G401 (cell line): Measurements from ENCODE around the gene GPX4. TPM values are rescaled to one million over a fixed set of nuclear protein-coding genes. Genes with fewer than 3 reads are reported as not detected.
A peak's percentile ranks its signal among the peaks of the same experiment; 100 is the strongest.

Experiments
- DNase-seq: peaks from one replicate; pipeline ENCODE4 v3.0.0-alpha.2; 2015; ENCODE audit warnings: low spot score
- in situ Hi-C: cut with HindIII; loops from 2 replicates; pipeline ENCODE4 v1.10.0; 2016; ENCODE audit warnings: low sequenced_read_pairs, mixed read lengths
- total RNA-seq: library from RNA; depleted of rRNA; stranded (reverse); fragments of >200 nt; shearing (Covaris generic); gene quantifications from 2 replicates; pipeline ENCODE4 v1.2.3, GENCODE V29; 2014

The GPX4 gene
- total RNA-seq, 1 experiment from 2014 or later: 593 TPM

- DNase-seq: no peak
- in situ Hi-C loops: no loop called here
Measured at GRCh38 chr19:1067341-1067957, 36.3 kb upstream of the GPX4 start.

- DNase-seq: no peak
- in situ Hi-C loops: no loop called here
Measured at GRCh38 chr19:1068009-1069001, 35.5 kb upstream of the GPX4 start.

- no peak for DNase-seq
- in situ Hi-C loops: no loop called here
Measured at GRCh38 chr19:1069009-1069779, 34.6 kb upstream of the GPX4 start.

GRCh38 chr19:1070576-1070930 is 33.2 kb upstream of the GPX4 start:
- peak; percentile 20 for DNase-seq
- in situ Hi-C loops: no loop called here

- DNase-seq: no peak
- in situ Hi-C loops: no loop called here
Measured at GRCh38 chr19:1070931-1071791, 32.6 kb upstream of the GPX4 start.

GRCh38 chr19:1072371-1073015 is 31.3 kb upstream of the GPX4 start:
- DNase-seq: no peak
- in situ Hi-C loops: no loop called here

- no peak for DNase-seq
- in situ Hi-C loops: no loop called here
Measured at GRCh38 chr19:1073063-1073955, 30.5 kb upstream of the GPX4 start.

GRCh38 chr19:1073956-1074517 is 29.8 kb upstream of the GPX4 start:
- in situ Hi-C loops: no loop called here
- DNase-seq: no peak

- in situ Hi-C loops: no loop called here
- DNase-seq: peak; percentile 41
Measured at GRCh38 chr19:1074544-1075283, 29.1 kb upstream of the GPX4 start.

GRCh38 chr19:1076046-1076386 is 27.8 kb upstream of the GPX4 start:
- in situ Hi-C loops: no loop called here
- DNase-seq: no peak

- peak; percentile 47 for DNase-seq
- in situ Hi-C loops: no loop called here
Measured at GRCh38 chr19:1076951-1077350, 26.8 kb upstream of the GPX4 start.

GRCh38 chr19:1079566-1080111 is 24.2 kb upstream of the GPX4 start:
- no peak for DNase-seq
- in situ Hi-C loops: no loop called here

- in situ Hi-C loops: no loop called here
- DNase-seq: no peak
Measured at GRCh38 chr19:1080360-1081161, 23.2 kb upstream of the GPX4 start.

- DNase-seq: no peak
- in situ Hi-C loops: no loop called here
Measured at GRCh38 chr19:1081301-1082164, 22.3 kb upstream of the GPX4 start.
